Loucy (cell line): ENCODE measurements around the gene PATZ1.

Experiments used
- H2AFZ ChIP-seq: fragments of 200-600 bp; sonication (generic); 2 replicates; pipeline ENCODE4 v1.6.0; 2016; ENCODE audit warnings: antibody characterized with exemption, mild to moderate bottlenecking, low read length, moderate library complexity
- H3F3A ChIP-seq: fragments of 200-600 bp; 2 replicates; pipeline ENCODE4 v1.6.0; 2016; ENCODE audit warnings: antibody characterized with exemption, low read depth, mild to moderate bottlenecking
- H3K27me3 ChIP-seq: fragments of 200-600 bp; sonication (generic); 2 replicates; pipeline ENCODE4 v1.6.1; 2014; ENCODE audit warnings: low read length, mild to moderate bottlenecking; ENCODE audit not compliant: insufficient read depth, poor library complexity, severe bottlenecking
- H3K36me3 ChIP-seq: fragments of 200-600 bp; sonication (generic); 2 replicates; pipeline ENCODE4 v1.6.1; 2016; ENCODE audit warnings: low read length; ENCODE audit not compliant: insufficient read depth
- H3K4me1 ChIP-seq: fragments of 200-600 bp; sonication (generic); 2 replicates; pipeline ENCODE4 v1.5.1; 2014; ENCODE audit warnings: low read length, mild to moderate bottlenecking; ENCODE audit not compliant: insufficient read depth, poor library complexity, severe bottlenecking
- H3K4me2 ChIP-seq: fragments of 200-600 bp; sonication (generic); 2 replicates; pipeline ENCODE4 v1.6.0; 2014; ENCODE audit warnings: antibody characterized with exemption, low read length, low read depth, mild to moderate bottlenecking; ENCODE audit not compliant: poor library complexity, severe bottlenecking
- H3K4me3 ChIP-seq: fragments of 200-600 bp; sonication (generic); 2 replicates; pipeline ENCODE4 v1.5.1; 2014; ENCODE audit warnings: low read length, mild to moderate bottlenecking, mixed read lengths; ENCODE audit not compliant: poor library complexity, severe bottlenecking
- H3K79me2 ChIP-seq: fragments of 200-600 bp; sonication (generic); 2 replicates; pipeline ENCODE4 v1.6.1; 2014; ENCODE audit warnings: low read length; ENCODE audit not compliant: insufficient read depth
- H3K9ac ChIP-seq: fragments of 200-600 bp; sonication (generic); 2 replicates; pipeline ENCODE4 v1.6.0; 2014; ENCODE audit warnings: mild to moderate bottlenecking, low read depth, low read length, moderate library complexity; ENCODE audit not compliant: poor library complexity, severe bottlenecking
- H3K9me2 ChIP-seq: fragments of 200-600 bp; sonication (generic); replicated peaks from 2 replicates; pipeline ENCODE4 v1.6.1; 2016; ENCODE audit warnings: low read depth, low read length, mixed read lengths
- H3K9me3 ChIP-seq: fragments of 200-600 bp; sonication (generic); 2 replicates; pipeline ENCODE4 v1.6.1; 2014; ENCODE audit warnings: mild to moderate bottlenecking, antibody characterized with exemption, low read length, low read depth; ENCODE audit not compliant: insufficient read depth
- H4K20me1 ChIP-seq: fragments of 200-600 bp; sonication (generic); 2 replicates; pipeline ENCODE4 v1.6.0; 2014; ENCODE audit warnings: antibody characterized with exemption, low read length, mild to moderate bottlenecking; ENCODE audit not compliant: insufficient read depth, poor library complexity, severe bottlenecking
- CTCF ChIP-seq: fragments of 200-600 bp; sonication (generic); conservative IDR thresholded peaks from 2 replicates; pipeline ENCODE4 v1.5.1; 2014; ENCODE audit warnings: mild to moderate bottlenecking, antibody characterized with exemption, low read length
- EZH2phosphoT487 ChIP-seq: fragments of 200-600 bp; IDR thresholded peaks from 2 replicates; pipeline ENCODE4 v1.6.1; 2018; ENCODE audit warnings: antibody characterized with exemption, mild to moderate bottlenecking, moderate library complexity, borderline replicate concordance

The PATZ1 gene

GRCh38 chr22:31291481-31292235 is 54.5 kb downstream of the PATZ1 start:
- Histone ChIP-seq H4K20me1 (no peaks in the 10 kb centered on the region), H3K9me2 (no peaks in the 10 kb centered on the region), H3K4me1 (peaks cover 49% of the 10 kb centered on the region), H3K9me3 (no peaks in the 10 kb centered on the region), H3K9ac (peak overlapping the region; percentile 76), H3K4me2 (peak overlapping the region; percentile 95), H3K36me3 (no peaks in the 10 kb centered on the region), H3F3A (peaks cover 4% of the 10 kb centered on the region; the same call in 1 of the 2 replicates), H3K27me3 (no peaks in the 10 kb centered on the region), H2AFZ (peak overlapping the region; percentile 79), H3K79me2 (peaks cover 24% of the 10 kb centered on the region; the same call in 1 of the 2 replicates), H3K4me3 (peak overlapping the region; percentile 87)
- TF ChIP-seq CTCF (no peak), EZH2phosphoT487 (no peak)

GRCh38 chr22:31290494-31291471 is 55.4 kb downstream of the PATZ1 start:
- peaks cover 9% of the 10 kb centered on the region; the same call in 1 of the 2 replicates for H3F3A ChIP-seq
- no peaks in the 10 kb centered on the region for H3K9me3 ChIP-seq
- peak overlapping the region; percentile 76 for H3K9ac ChIP-seq
- no peaks in the 10 kb centered on the region for H3K27me3 ChIP-seq
- no peak for TF ChIP-seq EZH2phosphoT487
- TF ChIP-seq CTCF = no peak
- H3K4me3 ChIP-seq = peak overlapping the region; percentile 87
- no peaks in the 10 kb centered on the region for H4K20me1 ChIP-seq
- H2AFZ ChIP-seq = peak overlapping the region; percentile 60
- peaks cover 24% of the 10 kb centered on the region; the same call in 1 of the 2 replicates for H3K79me2 ChIP-seq
- H3K36me3 ChIP-seq = no peaks in the 10 kb centered on the region
- H3K4me2 ChIP-seq = peak overlapping the region; percentile 95
- H3K9me2 ChIP-seq = no peaks in the 10 kb centered on the region
- H3K4me1 ChIP-seq = peaks cover 56% of the 10 kb centered on the region

- Histone ChIP-seq H2AFZ (no peak overlapping the region), H3K9me3 (no peaks in the 10 kb centered on the region), H3K4me1 (peaks cover 70% of the 10 kb centered on the region), H3K9ac (peak overlapping the region; percentile 62), H3F3A (peaks cover 9% of the 10 kb centered on the region; the same call in 1 of the 2 replicates), H3K9me2 (no peaks in the 10 kb centered on the region), H3K36me3 (no peaks in the 10 kb centered on the region), H4K20me1 (peaks cover 5% of the 10 kb centered on the region), H3K27me3 (no peaks in the 10 kb centered on the region), H3K4me3 (peak overlapping the region; percentile 87), H3K4me2 (peak overlapping the region; percentile 95), H3K79me2 (peaks cover 24% of the 10 kb centered on the region; the same call in 1 of the 2 replicates)
- no peak for TF ChIP-seq EZH2phosphoT487
- TF ChIP-seq CTCF = no peak
Observed at GRCh38 chr22:31289344-31289743, 56.8 kb downstream of the PATZ1 start.
